ENCODE measurements around the gene MAP3K2. TPM values are rescaled to one million over a fixed set of nuclear protein-coding genes. Genes with fewer than 3 reads are reported as not detected.

MAP3K2 gene
- total RNA-seq, 4 donors from 2014 or later, result 38.8 to 70.2 (median 52.0) TPM

DNA sequence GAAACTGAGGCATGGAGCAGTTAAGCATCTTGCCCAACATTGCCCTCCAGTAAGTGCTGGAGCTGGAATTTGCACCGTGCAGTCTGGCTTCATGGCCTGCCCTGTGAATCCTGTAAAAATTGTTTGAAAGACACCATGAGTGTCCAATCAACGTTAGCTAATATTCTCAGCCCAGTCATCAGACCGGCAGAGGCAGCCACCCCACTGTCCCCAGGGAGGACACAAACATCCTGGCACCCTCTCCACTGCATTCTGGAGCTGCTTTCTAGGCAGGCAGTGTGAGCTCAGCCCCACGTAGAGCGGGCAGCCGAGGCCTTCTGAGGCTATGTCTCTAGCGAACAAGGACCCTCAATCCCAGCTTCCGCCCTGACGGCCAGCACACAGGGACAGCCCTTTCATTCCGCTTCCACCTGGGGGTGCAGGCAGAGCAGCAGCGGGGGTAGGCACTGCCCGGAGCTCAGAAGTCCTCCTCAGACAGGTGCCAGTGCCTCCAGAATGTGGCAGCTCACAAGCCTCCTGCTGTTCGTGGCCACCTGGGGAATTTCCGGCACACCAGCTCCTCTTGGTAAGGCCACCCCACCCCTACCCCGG, 31.8 kb upstream of the MAP3K2 start:
- Histone ChIP-seq H3K27me3 (peaks cover 0 to 11% of the 10 kb centered on the region in 2 donors), H3K4me1 (peaks cover 0 to 30% (median 15%) of the 10 kb centered on the region in 4 donors), H3K36me3 (no peaks in the 10 kb centered on the region), H3K27ac (no peak overlapping the region), H3K9me3 (no peaks in the 10 kb centered on the region), H3K4me3 (peak overlapping the region in 1 of 4 donors; percentile 1)
- TF ChIP-seq POLR2A (IDR thresholded peaks at IDR 0.05), result no peak
- TF ChIP-seq, protein P1, sequence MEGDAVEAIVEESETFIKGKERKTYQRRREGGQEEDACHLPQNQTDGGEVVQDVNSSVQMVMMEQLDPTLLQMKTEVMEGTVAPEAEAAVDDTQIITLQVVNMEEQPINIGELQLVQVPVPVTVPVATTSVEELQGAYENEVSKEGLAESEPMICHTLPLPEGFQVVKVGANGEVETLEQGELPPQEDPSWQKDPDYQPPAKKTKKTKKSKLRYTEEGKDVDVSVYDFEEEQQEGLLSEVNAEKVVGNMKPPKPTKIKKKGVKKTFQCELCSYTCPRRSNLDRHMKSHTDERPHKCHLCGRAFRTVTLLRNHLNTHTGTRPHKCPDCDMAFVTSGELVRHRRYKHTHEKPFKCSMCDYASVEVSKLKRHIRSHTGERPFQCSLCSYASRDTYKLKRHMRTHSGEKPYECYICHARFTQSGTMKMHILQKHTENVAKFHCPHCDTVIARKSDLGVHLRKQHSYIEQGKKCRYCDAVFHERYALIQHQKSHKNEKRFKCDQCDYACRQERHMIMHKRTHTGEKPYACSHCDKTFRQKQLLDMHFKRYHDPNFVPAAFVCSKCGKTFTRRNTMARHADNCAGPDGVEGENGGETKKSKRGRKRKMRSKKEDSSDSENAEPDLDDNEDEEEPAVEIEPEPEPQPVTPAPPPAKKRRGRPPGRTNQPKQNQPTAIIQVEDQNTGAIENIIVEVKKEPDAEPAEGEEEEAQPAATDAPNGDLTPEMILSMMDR (IDR thresholded peaks at IDR 0.05), result no peak
- DNase-seq, result peak in 2 of 3 donors; percentile 11 to 40

DNA sequence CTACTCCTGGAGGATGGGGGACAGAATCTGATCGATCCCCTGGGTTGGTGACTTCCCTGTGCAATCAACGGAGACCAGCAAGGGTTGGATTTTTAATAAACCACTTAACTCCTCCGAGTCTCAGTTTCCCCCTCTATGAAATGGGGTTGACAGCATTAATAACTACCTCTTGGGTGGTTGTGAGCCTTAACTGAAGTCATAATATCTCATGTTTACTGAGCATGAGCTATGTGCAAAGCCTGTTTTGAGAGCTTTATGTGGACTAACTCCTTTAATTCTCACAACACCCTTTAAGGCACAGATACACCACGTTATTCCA, 31.3 kb upstream of the MAP3K2 start:
- Histone ChIP-seq H3K9me3 (no peaks in the 10 kb centered on the region), H3K4me3 (no peak overlapping the region), H3K36me3 (no peaks in the 10 kb centered on the region), H3K4me1 (peaks cover 0 to 30% (median 15%) of the 10 kb centered on the region in 4 donors), H3K27me3 (peaks cover 0 to 11% of the 10 kb centered on the region in 2 donors), H3K27ac (no peak overlapping the region)
- no peak for DNase-seq
- TF ChIP-seq, protein P1 (IDR thresholded peaks at IDR 0.05), result no peak
- no peak for TF ChIP-seq POLR2A (IDR thresholded peaks at IDR 0.05)

GRCh38 chr2:127418300-127419111, 30.7 kb upstream of the MAP3K2 start, which contains the start of gene PROC:
PROC (plus strand) TSS chr2:127418427; CDS start chr2:127419943, 1,516 bp downstream.
- no peak within 1 kb of the TSS for H3K4me3 ChIP-seq
- peaks cover 0 to 26% (median 13%) of the 10 kb centered on the region in 4 donors for H3K4me1 ChIP-seq
- TF ChIP-seq POLR2A (IDR thresholded peaks at IDR 0.05), result no peak
- TF ChIP-seq, protein P1 (IDR thresholded peaks at IDR 0.05), result no peak
- no peaks in the 10 kb centered on the region for H3K36me3 ChIP-seq
- H3K27me3 ChIP-seq, result peaks cover 0 to 11% of the 10 kb centered on the region in 2 donors
- no peak within 1 kb of the TSS for H3K27ac ChIP-seq
- no peaks in the 10 kb centered on the region for H3K9me3 ChIP-seq
- DNase-seq, result peak in 1 of 3 donors; percentile 43

- no peak overlapping the region for H3K4me3 ChIP-seq
- peak in 1 of 3 donors; percentile 38 for DNase-seq
- TF ChIP-seq, protein P1 (IDR thresholded peaks at IDR 0.05), result no peak
- no peak for TF ChIP-seq POLR2A (IDR thresholded peaks at IDR 0.05)
- H3K9me3 ChIP-seq, result no peaks in the 10 kb centered on the region
- peaks cover 0 to 15% (median 6%) of the 10 kb centered on the region in 4 donors for H3K4me1 ChIP-seq
- peaks cover 0 to 1% of the 10 kb centered on the region in 2 donors for H3K27me3 ChIP-seq
- H3K36me3 ChIP-seq, result no peaks in the 10 kb centered on the region
- no peak overlapping the region for H3K27ac ChIP-seq
Measured at GRCh38 chr2:127417406-127417805, 29.6 kb upstream of the MAP3K2 start.

- no peaks in the 10 kb centered on the region for H3K27me3 ChIP-seq
- peak overlapping the region in 2 of 4 donors; percentile 48 to 70 for H3K27ac ChIP-seq
- peak overlapping the region; percentile 34 to 63 (median 57) for H3K4me3 ChIP-seq
- peak in 1 of 3 donors; percentile 38 for DNase-seq
- H3K36me3 ChIP-seq, result no peaks in the 10 kb centered on the region
- no peaks in the 10 kb centered on the region for H3K9me3 ChIP-seq
- H3K4me1 ChIP-seq, result peaks cover 0 to 19% (median 6%) of the 10 kb centered on the region in 4 donors
- TF ChIP-seq POLR2A (IDR thresholded peaks at IDR 0.05), result no peak
- TF ChIP-seq, protein P1 (IDR thresholded peaks at IDR 0.05), result no peak
Measured at GRCh38 chr2:127416506-127417001, 28.8 kb upstream of the MAP3K2 start.
